Spinal cord (tissue), 10 donors: ENCODE results near the gene CCDC148. TPM values are rescaled to one million over a fixed set of nuclear protein-coding genes. Genes with fewer than 3 reads are reported as not detected.

Experiments
- DNase-seq, 6 donors: peaks; one replicate each; pipeline versions ENCODE4 v3.0.0 to v3.0.0-alpha.2; 2013 to 2015; ENCODE audit warnings: low spot score in 6 of 6, low read depth in 4 of 6
- H3K27ac ChIP-seq: one replicate; pipeline ENCODE4 v1.5.1; 2013; ENCODE audit warnings: low read depth, low read length, control low read depth
- H3K27me3 ChIP-seq: one replicate; pipeline ENCODE4 v1.6.1; 2013; ENCODE audit warnings: low read length; ENCODE audit not compliant: control insufficient read depth, insufficient read depth
- H3K36me3 ChIP-seq: one replicate; pipeline ENCODE4 v1.6.1; 2013; ENCODE audit warnings: low read length; ENCODE audit not compliant: control insufficient read depth, insufficient read depth
- H3K4me1 ChIP-seq: one replicate; pipeline ENCODE4 v1.6.1; 2013; ENCODE audit warnings: low read length; ENCODE audit not compliant: control insufficient read depth, insufficient read depth
- H3K4me3 ChIP-seq: one replicate; pipeline ENCODE4 v1.5.1; 2013; ENCODE audit warnings: low read depth, low read length, control low read depth
- H3K9me3 ChIP-seq: one replicate; pipeline ENCODE4 v1.6.1; 2013; ENCODE audit warnings: low read length; ENCODE audit not compliant: control insufficient read depth, insufficient read depth
- WGBS: methylation state at CpG from one replicate; pipeline ENCODE4 v1.1.5; 2013; ENCODE audit warnings: missing lambda C conversion rate; ENCODE audit not compliant: insufficient coverage; 5-methylcytosine and 5-hydroxymethylcytosine counted together
- polyA plus RNA-seq, 2 donors: library from polyadenylated mRNA; unstranded; fragments of 120-200 nt; gene quantifications; one replicate each; pipeline ENCODE4 v1.2.1, GENCODE V29; 2013; ENCODE audit not compliant: insufficient read length in 2 of 2
- total RNA-seq, 2 donors: library from RNA; depleted of rRNA in 1 of 2; stranded (reverse); fragments of 120-200 nt in 1 of 2; fragments of >200 nt in 1 of 2; gene quantifications; one replicate each; pipeline versions ENCODE4 v1.2.3 to v1.2.4, GENCODE V29; 2013 to 2014
- donor health status: healthy.

Gene CCDC148
- total and polyA plus RNA-seq, 4 donors, result 3.3 to 11.1 (median 7.3) TPM

GRCh38 chr2:158202161-158202815 lies 254.3 kb downstream of the CCDC148 start:
- H3K27ac ChIP-seq, result no peak overlapping the region
- no peaks in the 10 kb centered on the region for H3K9me3 ChIP-seq
- no peaks in the 10 kb centered on the region for H3K4me1 ChIP-seq
- H3K4me3 ChIP-seq, result no peak overlapping the region
- H3K36me3 ChIP-seq, result no peaks in the 10 kb centered on the region
- peak in 1 of 6 donors; percentile 51 for DNase-seq
- no peaks in the 10 kb centered on the region for H3K27me3 ChIP-seq
- 16% methylated on average over 3 of the region's 6 CpGs for WGBS

GRCh38 chr2:158199928-158200650 lies 256.5 kb downstream of the CCDC148 start:
- no peaks in the 10 kb centered on the region for H3K4me1 ChIP-seq
- WGBS, result 92% methylated on average over 1 of the region's 2 CpGs
- no peaks in the 10 kb centered on the region for H3K9me3 ChIP-seq
- no peak overlapping the region for H3K4me3 ChIP-seq
- no peak for DNase-seq
- no peaks in the 10 kb centered on the region for H3K27me3 ChIP-seq
- no peak overlapping the region for H3K27ac ChIP-seq
- no peaks in the 10 kb centered on the region for H3K36me3 ChIP-seq

- Histone ChIP-seq H3K4me3 (no peak overlapping the region), H3K36me3 (no peaks in the 10 kb centered on the region), H3K27me3 (no peaks in the 10 kb centered on the region), H3K27ac (no peak overlapping the region), H3K9me3 (no peaks in the 10 kb centered on the region), H3K4me1 (no peaks in the 10 kb centered on the region)
- 83% methylated on average over 1 of the region's 1 CpG for WGBS
- DNase-seq, result no peak
These were observed 258.6 kb downstream of the CCDC148 start for GRCh38 chr2:158197940-158198339.

- 85% methylated on average over 2 of the region's 2 CpGs for WGBS
- Histone ChIP-seq H3K4me1 (no peaks in the 10 kb centered on the region), H3K4me3 (no peak overlapping the region), H3K27me3 (no peaks in the 10 kb centered on the region), H3K27ac (no peak overlapping the region), H3K36me3 (no peaks in the 10 kb centered on the region), H3K9me3 (no peaks in the 10 kb centered on the region)
- DNase-seq, result no peak
These were observed 262.3 kb downstream of the CCDC148 start for GRCh38 chr2:158194229-158194628.

GRCh38 chr2:158192515-158193443 lies 263.8 kb downstream of the CCDC148 start:
- Histone ChIP-seq H3K4me1 (no peaks in the 10 kb centered on the region), H3K4me3 (no peak overlapping the region), H3K9me3 (no peaks in the 10 kb centered on the region), H3K36me3 (no peaks in the 10 kb centered on the region), H3K27ac (no peak overlapping the region), H3K27me3 (no peaks in the 10 kb centered on the region)
- DNase-seq, result no peak
- no CpG with 5 or more reads among the region's 2 CpGs for WGBS

GRCh38 chr2:158191076-158191895 lies 265.3 kb downstream of the CCDC148 start:
- H3K9me3 ChIP-seq, result no peaks in the 10 kb centered on the region
- no peaks in the 10 kb centered on the region for H3K27me3 ChIP-seq
- H3K36me3 ChIP-seq, result no peaks in the 10 kb centered on the region
- no peaks in the 10 kb centered on the region for H3K4me1 ChIP-seq
- DNase-seq, result peak in 4 of 6 donors; percentile 9 to 75 (median 32)
- H3K27ac ChIP-seq, result peak overlapping the region; percentile 36
- 20% methylated on average over 1 of the region's 7 CpGs for WGBS
- H3K4me3 ChIP-seq, result no peak overlapping the region

GRCh38 chr2:158189526-158189925 lies 267.0 kb downstream of the CCDC148 start:
- Histone ChIP-seq H3K9me3 (no peaks in the 10 kb centered on the region), H3K4me3 (no peak overlapping the region), H3K4me1 (no peaks in the 10 kb centered on the region), H3K27me3 (no peaks in the 10 kb centered on the region), H3K36me3 (no peaks in the 10 kb centered on the region), H3K27ac (no peak overlapping the region)
- DNase-seq, result no peak

- Histone ChIP-seq H3K36me3 (no peaks in the 10 kb centered on the region), H3K4me3 (no peak overlapping the region), H3K9me3 (no peaks in the 10 kb centered on the region), H3K4me1 (peaks cover 3% of the 10 kb centered on the region), H3K27me3 (no peaks in the 10 kb centered on the region), H3K27ac (no peak overlapping the region)
- DNase-seq, result no peak
- no CpG with 5 or more reads among the region's 1 CpG for WGBS
These were observed 268.6 kb downstream of the CCDC148 start for GRCh38 chr2:158187908-158188307.
